Muscle of arm (tissue), 12 donors: ENCODE results near the gene TOX2. TPM values are rescaled to one million over a fixed set of nuclear protein-coding genes. Genes with fewer than 3 reads are reported as not detected.

Experiments
- DNase-seq: peaks from one replicate; pipeline ENCODE4 v3.0.0-alpha.2; 2013
- polyA plus RNA-seq, 12 donors: library from polyadenylated mRNA; unstranded; fragments of 120-200 nt; gene quantifications; one replicate each; pipeline ENCODE4 v1.2.1, GENCODE V29; 2013; ENCODE audit not compliant: insufficient read length in 12 of 12

TOX2 gene
- polyA plus RNA-seq, 12 donors = 1.7 to 9.8 (median 3.3) TPM; not detected in 1

DNA sequence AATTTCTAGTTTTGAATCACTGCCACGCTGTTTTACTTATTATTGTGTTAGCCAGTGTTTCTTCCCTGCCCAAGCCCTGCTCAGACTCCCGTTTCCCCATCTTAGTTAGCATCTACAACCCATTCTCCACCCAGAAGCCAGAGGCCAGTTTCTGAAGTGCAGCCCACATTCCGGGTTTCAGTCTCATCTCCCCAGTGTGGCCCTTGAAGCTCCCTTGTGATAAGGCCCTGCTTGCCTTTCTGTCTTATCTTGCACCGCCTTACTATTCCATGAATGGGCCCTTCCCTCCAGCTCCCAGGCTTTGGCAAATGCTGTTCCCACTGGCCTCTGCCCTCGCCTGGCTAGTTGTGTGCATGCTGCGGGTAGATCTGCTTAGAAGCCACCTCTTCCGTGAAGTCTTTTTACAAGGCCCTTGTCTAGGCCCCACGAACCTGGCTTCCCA, 41.1 kb downstream of the TOX2 start:
- DNase-seq = no peak

DNA sequence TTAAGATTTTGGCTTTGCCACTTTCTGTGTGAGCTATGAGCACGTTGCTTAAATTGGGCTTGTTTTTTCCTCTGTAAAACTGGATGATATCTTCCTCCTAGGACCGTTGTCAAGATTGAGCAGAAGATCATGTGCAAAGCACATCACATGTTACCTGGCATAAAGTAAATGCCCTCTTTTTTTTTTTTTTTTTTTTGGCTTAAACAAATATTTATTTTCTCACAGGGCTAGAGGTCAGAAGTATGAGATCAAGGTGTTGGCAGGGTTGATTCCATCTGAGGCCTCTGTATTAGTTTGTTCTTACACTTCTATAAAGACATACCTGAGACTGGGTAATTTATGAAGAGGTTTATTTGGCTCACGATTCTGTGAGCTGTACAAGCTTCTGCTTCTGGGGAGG, 42.7 kb downstream of the TOX2 start:
- no peak for DNase-seq

DNA sequence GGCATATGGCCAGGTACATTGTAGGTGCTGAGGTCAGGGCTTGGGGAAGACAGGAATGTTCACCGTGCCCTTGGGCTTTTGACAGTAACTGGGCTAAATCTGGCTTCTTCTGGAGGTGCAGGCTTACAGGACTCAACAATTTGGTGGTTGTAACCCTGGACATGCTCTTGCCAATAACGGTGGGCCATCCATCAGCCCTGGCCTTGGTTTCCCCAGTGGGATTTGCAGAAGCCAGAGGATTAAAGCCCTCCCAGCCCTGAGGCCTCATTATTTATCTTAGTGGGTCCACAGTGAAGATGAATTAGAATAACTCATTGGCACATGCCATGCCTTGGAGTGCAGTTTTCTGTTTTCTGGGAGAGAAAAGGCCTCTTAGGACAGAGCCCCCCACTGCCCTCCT, 44.0 kb downstream of the TOX2 start:
- DNase-seq = no peak

- no peak for DNase-seq
These were observed 44.6 kb downstream of the TOX2 start for GRCh38 chr20:43959079-43959919.

DNA sequence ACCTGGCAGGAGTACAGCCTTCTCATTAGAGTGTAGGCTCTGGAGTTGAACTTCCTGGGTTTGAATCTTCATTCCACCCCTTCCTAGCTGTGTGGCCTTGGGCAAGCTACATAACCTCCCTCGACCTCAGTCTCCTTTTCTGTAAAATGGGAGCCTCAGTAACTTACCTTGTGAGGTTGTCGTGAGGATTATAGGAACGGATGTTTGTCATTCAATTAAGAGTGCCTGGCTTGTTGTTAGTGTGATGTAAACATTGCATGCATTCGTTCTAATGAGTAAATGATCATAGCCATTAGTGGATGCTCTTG, 45.2 kb downstream of the TOX2 start:
- DNase-seq = no peak

DNA sequence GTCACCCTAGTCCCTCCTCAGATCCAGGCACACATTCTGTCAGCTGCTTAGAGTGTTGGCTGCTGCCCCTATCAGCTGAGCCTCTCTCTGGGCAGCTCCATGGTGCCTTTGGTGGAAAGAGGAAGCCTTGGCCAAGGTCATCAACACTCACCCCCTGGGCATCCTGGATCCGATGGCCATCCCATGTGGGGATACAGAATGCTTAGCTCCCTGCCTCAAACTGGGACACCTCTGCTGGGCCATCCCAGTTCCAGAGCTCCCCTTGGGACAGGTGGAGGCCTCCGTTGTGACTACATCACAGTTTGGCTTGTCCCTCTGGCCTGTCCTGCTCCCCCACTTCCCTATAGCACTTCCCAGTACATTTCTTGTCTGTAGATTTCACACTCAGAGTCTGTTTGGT, 45.6 kb downstream of the TOX2 start:
- DNase-seq = no peak

DNA sequence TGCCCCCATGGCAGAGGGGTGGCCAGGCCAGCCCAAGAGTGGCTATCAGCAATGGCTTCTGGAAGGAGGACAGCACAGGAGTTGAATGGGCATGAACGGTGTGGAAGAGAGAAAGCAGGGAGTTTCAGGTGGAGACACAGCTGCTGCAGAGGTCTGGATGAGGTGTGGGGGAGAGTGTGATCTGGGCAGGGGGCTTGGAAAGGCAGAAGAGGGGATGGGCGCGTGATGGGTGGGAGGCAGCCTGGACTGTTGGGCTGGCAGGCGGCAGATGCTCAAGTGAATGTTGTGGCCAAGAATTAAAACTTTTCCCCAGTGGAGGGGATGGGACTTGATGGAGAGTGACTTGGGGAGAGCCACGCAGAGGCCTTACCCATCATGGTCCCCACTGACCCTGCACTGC, 46.5 kb downstream of the TOX2 start:
- no peak for DNase-seq

DNA sequence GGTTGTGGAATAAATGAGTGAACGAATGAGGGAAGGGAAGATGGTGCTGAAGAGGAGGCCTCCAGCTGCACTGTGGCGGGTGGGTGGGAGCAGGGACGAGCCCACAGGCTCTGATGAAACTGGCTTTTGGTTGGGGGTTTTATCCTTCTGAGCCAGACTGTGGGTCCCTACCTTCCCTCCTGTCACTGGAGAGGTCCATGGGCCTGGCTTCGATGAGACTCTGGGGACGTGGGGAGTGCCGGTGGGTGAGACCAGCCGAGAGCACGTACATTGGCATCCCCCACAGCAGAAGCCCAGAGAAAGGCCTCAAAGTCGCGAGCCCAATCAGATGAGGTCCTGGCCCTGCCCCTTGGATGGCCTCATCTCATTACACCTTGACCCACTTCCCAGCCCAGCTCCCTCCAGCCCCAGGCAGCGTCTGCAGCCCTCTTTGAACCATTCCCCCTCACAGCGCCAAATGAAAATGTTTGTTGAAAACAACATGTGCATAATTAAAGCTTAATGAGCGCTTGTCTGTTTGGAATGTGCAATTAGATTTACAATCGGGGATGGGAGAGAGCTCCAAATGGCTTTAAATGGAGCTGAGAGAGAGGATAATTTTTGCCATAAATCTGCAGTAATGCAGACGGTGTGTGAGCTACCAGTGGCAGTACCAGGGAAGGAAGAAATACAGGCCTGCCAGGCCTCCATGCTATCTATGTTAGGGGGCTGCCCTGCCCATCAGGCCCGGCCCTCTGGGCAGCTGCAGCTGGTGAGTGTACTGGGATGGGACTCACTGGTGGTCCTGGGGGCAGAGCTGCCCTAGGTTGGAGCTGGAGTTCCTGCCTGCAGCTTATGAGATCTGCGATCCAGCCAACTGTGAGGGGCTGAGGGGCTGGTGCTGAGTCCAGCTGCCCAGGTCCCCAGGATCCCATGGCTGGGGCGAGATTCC, 47.2 kb downstream of the TOX2 start:
- no peak for DNase-seq

GRCh38 chr20:43962530-43962929, 47.9 kb downstream of the TOX2 start:
- DNase-seq = no peak

DNA sequence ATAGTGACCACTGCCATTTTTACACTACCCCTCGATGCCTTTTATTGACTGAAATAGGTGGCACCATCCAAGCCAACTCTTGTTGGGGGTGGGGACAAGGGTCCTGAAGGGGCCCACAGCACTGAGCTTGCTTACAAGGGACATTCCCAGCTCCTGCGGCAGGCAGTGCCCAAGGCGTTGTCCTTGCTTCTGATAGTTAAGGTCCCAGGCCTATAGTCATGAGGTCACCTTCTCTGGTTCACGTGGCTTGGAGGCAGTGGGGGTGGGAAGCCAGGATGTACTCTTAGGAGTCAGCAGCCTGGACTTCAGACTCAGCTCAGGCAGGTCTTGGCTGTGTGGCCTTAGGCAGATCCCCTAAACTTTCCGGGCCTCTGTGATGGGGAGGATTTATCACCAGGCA, 48.6 kb downstream of the TOX2 start:
- no peak for DNase-seq

DNA sequence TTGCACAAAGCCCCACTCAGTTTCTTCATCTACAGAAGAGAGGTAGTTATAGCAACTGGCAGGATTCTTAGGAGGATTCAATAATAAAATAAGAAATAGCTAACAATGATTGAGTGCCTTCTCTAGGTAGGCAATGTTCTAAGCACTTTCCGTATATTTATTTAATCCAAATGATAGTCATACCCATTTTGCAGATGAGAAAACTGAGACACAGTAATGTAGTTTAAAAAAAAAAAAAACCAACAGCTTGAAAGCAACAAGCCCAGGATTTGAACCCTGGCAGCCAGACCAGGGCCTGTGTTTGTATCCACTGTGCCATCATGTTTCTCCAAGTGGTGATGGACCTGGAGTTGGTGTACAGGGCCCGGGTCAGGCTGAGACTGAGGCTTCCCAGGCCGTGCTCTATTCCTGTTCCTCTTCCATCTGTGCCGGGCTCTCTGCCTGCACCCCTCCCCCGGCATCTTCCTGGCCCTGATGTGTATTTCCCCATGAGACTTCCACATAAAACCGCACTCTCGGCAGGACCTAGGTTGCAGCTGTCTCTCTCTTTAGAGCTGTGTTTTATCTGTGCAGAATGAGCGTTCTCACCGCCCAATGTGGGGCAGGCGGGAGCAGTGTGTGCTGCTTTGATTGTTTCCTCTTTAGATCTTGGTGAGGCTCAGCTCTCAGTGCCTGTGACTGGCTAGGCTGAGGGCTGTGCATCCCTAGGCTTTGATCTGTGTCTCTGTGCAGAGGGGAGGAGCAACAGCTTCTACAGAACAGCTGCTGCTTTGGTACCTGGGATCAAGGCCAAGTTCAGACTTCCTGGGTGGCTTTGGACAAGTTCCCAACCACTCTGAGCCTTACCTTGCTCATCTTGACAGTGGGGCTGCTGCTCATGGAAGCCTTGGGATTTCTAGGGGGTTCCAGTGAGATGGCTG, 49.5 kb downstream of the TOX2 start:
- DNase-seq = peak; percentile 67

DNA sequence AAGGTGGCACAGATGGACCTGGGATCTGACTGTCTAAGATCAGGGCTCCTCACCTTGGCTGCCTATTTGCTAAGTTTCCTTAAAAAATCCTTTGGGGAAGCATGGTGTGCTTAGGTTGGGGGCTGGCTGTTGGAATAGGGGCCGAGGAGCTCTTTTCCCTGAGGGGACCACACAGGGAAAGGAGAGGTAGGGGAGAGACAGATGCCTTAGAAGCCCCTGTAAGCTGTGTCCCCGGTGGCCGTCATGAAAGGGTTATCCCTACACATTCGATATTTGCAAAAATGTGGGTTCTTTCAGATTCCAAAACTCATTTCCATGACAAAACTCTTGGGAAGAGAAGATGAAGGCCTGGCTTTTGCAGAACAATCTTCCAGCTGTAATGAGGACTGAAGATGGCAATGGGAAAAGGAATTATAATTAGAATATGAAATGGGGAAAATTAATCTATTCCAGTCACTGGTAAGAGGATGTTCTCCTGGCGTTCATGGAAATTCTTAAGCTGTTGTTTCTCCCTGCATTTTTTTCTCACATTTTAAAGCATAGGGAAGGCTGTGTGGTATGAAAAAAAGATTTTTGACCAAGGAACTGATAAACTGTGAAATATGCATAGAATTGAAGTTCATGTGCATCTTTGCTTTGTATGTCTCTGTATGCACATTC, 53.8 kb downstream of the TOX2 start:
- DNase-seq = no peak

DNA sequence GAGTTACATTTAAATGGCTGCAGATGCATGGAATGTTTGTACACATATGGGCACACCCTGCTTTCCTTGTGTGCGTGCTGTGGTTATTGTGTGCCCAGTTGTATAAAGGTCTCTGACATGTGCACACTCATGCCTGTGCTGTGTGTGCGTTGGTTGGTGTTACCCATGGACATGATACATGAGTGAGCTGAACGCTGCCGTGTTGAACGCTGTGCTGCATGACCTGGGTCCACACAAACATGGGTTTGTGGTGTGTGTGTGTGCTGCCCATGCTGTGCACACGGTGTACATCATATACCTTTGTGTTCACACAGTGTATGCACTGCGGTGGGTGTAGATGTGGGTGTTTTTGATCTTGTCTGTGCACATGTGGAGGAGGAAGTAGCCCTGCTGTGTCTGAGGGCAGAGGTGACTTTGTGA, 54.4 kb downstream of the TOX2 start:
- no peak for DNase-seq

- DNase-seq = no peak
These were observed 55.0 kb downstream of the TOX2 start for GRCh38 chr20:43969501-43970182.

DNA sequence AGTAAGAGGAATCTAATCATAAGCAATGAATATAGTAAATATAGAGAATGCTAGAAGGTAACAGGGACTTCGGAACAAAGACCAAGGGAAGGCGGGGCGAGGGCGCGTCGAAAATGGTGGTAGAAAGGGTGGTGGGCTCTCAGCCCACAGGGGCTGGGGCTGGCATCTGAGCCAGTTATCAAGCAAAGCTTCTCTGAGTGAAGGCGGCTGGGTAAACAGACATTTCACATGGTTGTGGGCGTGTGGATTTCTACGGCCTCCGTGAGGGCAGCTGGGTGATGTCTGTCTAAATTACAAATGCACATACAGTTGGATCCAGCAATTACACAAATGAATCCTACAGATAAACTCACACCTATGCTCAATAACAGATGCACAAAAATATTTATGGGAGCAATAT, 56.6 kb downstream of the TOX2 start:
- DNase-seq = no peak

GRCh38 chr20:43972051-43972450, 57.4 kb downstream of the TOX2 start:
- DNase-seq = no peak

DNA sequence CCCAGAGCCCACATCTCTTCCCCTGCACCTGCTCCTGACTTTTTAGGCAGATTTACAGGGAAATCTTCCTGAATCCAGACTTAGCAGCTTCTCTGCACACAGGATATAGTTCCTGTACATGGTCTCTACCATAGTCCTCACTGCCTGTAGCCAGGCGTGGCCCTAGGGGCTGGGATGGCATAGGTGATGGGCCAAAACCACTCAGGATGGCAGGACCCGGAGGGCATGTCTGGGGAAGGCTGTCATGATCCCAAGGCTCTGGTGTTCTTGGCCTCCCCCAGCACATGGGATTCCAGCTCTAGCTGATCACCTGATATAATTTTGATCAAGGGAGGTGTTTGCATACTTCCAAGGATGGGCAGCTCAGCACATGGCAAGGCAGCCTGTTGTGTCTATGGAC, 58.0 kb downstream of the TOX2 start:
- DNase-seq = no peak

DNA sequence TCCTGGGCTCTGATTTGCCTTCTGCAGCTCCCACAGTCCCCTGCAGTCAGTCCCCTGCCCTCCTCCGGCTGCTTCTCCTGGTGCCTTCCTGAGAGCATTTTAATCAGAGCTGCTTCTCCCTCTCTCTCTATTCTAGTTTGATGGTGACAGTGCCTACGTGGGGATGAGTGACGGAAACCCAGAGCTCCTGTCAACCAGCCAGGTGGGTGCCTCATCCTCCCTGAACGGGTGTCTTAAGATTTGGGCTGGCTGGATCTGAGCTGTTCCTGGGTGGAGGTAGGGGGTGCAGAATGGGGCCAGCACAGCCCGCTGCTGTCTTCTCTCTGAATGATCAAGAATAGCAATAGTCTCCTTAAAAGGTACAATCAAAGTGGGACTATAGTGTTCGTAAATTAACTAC, 58.6 kb downstream of the TOX2 start:
- no peak for DNase-seq

DNA sequence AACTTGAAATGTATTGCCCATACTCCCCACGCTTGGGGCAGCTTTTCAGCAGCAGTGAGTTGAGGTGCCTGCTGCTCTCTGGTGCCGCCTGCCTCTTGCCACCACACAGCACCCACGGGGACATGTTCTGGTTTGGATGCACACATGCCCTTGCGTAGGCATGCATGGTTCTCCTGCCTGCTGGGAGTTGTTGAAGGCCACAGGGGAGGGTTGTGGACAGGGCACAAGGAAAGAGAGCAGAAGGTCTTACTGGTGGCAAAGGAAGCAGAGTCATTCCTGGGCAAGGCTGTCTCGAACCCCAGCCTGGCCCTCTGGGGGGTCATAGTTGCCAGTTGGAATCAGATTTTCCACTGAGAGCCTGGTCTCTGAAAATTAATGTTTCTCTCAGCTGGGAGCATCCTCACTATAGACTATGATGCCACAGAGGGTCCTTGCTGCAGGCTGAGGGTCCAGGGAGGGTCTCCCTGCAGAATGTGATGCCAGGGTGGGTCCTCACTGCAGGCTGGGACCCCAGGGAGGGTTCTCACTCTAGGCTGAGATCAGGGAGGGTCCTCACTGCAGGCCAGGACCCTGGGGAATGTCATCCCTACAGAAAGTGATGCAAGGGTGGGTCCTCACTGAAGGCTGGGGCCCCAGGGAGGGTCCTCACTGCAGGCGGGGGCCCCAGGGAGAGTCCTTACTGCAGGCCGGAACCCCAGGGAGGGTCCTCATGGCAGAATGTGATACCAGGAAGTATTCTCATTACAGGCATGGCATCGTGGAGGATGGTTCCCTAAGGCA, 59.2 kb downstream of the TOX2 start:
- no peak for DNase-seq

- DNase-seq = no peak
These were observed 60.0 kb downstream of the TOX2 start for GRCh38 chr20:43974695-43975094.
